ENCODE measurements around the gene CEP78. TPM values are rescaled to one million over a fixed set of nuclear protein-coding genes. Genes with fewer than 3 reads are reported as not detected.
A peak's percentile ranks its signal among the peaks of the same experiment; 100 is the strongest.
"Not testable (repeated sequence)": the region's sequence is repeated elsewhere in the genome, so short reads cannot be mapped to it uniquely, and the experiment has no call there.

The CEP78 gene
- total RNA-seq, 1 donor from 2014 or later: 3.9 TPM

DNA sequence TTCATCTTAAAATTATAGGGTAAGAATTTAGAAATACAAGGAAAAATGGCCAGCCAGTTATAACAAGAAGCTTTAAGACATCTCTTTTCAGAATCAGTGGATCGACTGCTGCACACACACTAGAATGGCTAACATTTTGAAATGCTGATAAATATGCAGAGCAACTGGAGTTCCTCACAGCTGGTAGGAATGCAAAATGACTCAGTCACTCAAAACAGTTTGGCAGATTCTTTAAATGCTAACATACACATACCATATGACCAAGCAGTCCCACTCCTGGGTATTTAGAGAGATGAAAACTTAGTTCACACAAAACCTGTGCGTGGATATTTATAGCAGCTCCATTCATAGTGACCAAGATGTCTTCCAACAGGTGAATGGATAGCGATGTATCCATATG lies 37.9 kb downstream of the CEP78 start:
- DNase-seq (ENCODE audit: missing footprints) (no peak), ATAC-seq (no peak)
- intact Hi-C loops (cut with DNase I): no loop called here

DNA sequence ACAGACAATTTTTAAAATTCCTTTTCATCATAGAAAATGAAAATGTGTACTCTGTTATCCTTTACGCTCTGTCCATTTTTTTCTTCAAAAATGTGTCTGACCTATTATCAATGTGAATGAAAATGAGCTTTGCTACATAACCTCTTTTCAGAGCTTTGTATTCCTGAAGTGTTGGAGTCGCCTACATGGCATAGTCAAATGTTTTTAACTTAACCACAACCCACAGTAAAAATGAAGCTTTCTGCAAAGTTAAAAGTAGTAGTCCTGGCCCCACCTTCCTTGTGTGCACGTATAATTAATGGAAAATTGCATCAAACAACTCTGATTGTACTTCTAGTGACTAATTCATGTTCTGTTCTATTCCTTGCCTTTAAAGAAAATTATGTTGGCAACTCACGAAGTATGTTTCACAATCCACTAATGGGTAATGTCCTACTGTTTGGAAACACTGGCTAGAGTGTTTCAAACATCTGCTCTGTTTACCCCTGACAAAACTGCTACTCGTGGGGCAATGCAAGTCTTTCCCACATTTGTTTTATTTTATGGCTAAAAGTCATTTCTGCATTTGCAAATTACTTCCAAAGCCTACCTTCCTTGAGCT lies 42.4 kb downstream of the CEP78 start:
- DNase-seq (ENCODE audit: missing footprints) (no peak), ATAC-seq (peak; percentile 76)
- intact Hi-C loops (cut with DNase I): no loop called here

DNA sequence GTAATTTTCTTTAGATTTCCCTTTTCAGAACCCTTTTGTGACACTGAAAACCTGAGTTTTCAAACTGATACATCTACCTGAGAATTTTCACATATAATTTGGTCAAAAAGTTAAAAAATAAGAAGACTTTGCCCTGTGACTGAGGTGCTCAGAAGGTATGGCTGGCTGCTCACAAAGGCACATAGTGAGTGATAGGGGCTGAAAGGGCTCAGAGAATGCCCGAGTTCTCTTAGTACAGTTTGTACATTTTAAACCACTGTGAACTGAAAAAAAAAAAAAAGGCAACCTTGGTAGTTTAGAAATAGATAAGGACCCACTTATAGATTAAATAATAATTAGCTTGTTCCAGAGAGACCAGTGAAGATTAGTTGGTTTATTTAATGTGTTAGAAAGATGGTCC lies 42.9 kb downstream of the CEP78 start:
- DNase-seq (ENCODE audit: missing footprints) (no peak), ATAC-seq (no peak)
- intact Hi-C loops (cut with DNase I): no loop called here

DNA sequence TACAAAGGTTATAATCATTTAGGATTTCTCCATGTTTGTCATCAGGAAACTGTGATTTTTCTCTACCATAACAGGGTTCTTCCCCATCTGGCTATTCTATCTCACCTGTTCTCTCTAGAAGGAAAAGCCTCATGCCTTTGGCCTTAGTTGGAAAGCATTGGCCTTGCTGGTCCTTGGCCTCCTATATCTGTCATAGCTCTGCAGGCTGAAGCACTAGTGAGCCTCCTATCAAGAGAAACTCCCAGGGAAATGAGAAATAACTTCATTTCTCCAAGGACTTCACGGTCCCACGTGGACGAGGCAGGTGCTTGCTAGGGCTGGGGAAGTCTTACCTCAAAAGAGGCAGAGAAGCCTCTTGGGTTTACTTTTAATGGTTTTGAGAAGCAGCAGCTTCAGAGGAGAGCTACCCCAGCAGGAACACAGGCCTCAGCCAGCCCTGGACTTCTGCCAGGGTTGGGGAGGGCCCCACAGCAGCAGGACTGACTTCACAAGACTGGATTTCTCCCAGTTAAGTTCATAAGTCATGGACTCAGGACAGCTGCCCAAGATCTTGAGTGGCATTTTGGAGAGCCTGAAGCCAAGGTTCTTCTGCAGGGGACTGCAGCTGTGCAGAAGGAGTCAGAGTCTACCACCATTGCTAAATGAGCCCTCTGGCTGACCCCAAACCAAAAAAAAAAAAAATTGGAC lies 45.2 kb downstream of the CEP78 start:
- DNase-seq (ENCODE audit: missing footprints): peak; percentile 86
- intact Hi-C loops (cut with DNase I): no loop called here
- ATAC-seq: peak; percentile 96

DNA sequence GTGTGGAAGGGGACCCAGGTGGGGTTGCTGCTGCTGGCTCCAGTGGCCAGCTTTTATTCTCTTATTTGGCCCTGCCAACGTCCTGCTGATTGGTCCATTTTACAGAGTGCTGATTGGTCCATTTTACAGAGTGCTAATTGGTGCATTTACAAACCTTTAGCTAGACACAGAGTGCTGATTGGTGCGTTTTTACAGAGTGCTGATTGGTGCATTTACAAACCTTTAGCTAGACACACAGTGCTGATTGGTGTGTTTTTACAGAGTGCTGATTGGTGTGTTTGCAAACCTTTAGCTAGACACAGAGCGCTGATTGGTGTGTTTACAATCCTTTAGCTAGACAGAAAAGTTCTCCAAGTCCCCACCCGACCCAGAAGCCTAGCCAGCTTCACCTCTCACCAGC lies 48.3 kb downstream of the CEP78 start:
- DNase-seq (ENCODE audit: missing footprints); intact Hi-C loops (cut with DNase I); ATAC-seq: not testable (repeated sequence)

DNA sequence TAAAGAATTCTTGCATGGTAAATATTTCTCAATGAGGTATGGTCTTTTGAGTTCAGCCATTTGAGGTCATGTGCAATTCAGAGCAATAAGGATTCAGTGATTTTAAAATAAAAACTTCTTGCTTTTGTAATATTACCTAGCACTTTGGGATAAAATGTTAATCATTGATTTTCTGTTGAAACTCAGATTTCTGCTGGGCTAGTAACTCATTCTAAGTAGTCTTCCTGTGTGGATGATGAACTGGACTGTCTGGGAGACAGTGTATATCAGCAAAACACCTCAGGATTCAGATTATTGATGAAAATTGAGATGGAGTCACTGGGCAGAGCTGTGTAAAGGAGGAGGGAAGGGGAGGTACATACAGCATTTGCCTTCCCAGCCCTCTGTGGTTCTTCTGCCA lies 50.2 kb downstream of the CEP78 start:
- ATAC-seq: no peak
- no peak for DNase-seq (ENCODE audit: missing footprints)

DNA sequence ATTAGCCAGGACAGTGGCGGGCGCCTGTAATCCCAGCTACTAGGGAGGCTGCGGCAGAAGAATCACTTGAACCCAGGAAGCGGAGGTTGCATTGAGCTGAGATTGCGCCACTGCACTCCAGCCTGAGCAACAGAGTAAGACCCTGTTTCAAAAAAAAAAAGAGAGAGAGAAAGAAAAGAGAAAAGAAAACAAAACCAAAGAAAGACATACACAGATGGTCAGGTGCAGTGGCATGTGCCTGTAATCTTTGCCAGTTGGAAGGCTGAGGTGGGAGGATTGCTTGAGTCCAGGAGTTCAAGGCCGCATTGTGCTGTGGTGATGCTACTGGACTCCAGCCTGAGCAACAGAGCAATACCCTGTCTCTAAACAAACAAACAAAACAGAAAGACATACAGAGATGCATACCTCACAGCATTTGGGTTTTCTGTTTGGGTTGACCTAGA lies 51.1 kb downstream of the CEP78 start:
- no peak for DNase-seq (ENCODE audit: missing footprints)
- intact Hi-C loops (cut with DNase I): no loop called here
- no peak for ATAC-seq

More for the DNA sequence above, 50.2 kb downstream of the CEP78 start:
- intact Hi-C loops (cut with DNase I): no loop called here

DNA sequence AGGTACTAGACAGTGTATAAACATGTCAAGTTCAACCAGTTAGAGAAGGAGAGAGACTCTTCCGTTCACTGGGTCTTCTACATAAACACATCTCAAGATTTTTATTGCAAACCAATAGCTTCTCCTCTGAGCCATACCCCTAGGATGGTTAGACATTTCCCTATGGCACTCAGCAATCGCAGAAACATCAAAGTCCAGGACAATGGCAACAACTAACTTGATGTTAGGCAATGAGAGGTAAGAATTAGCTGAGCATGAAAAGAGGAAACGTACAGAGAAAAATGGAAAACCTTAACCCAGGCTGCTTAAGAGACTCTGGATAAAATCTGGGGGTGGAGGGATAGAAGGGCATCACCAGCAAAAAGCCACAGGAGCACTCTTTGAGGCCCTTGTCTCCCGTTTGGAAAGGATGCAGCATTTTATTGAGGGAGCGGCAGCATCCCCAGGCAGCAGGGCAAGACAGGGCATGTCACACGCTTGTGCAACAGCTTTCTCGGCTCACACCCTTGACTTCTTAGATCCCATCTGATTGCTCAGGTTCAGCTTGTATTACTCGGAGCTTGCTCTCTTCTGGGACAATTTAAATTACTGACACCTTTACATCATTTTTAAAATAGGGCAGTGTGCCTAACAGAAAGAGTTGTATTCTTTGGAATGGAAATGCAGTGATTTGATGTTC lies 52.5 kb downstream of the CEP78 start:
- ATAC-seq: no peak
- intact Hi-C loops (cut with DNase I): no loop called here
- no peak for DNase-seq (ENCODE audit: missing footprints)

DNA sequence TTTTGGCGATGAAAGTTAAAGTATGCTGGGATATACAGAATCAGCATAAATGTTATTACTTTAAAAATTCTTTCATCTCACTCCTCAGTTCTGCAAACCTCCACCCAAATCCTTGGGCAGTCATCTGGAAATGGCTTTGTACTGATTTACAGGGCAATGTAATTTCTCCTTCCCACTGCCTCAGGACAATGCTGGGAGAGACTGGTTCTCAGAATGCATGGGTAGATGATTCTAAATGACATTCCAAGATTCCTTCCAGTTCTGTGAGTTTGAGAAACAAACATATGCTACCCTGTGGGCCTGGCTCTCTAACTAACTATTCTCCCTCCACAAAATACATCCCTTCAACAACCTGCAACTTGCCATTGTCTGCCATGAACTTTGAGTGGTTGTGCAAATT lies 53.6 kb downstream of the CEP78 start:
- intact Hi-C loops (cut with DNase I): no loop called here
- no peak for DNase-seq (ENCODE audit: missing footprints)

DNA sequence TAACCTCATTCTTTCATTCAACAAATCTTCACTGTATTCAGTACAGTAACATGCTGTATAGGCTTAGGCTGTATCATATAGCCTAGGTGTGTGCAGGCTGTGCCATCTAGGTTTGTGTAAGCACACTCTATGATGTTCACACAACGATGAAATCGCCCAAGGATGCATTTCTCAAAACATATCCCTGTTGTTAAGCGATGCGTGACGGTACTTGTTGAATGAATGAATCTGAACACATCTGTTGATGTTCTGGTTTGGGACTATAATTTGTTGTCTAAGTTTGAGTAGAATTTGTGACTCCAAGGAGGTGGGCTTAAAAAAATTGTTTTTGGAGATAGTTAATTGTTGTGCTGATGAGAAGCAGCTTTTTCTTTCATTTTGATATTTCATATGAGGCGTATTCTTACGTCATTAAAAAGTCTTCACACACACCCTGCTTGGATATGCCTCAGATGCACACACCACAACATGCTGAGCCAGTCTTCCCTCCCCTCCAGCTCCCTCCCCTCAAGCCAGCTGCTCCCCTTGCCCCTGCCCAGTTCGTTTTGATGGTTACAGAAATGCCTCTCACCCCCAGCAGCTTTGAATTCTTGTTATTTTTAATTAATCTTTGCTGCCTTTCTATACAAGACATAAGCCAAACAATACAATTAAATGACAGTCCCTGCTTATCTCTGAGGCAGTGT lies 55.5 kb downstream of the CEP78 start:
- DNase-seq (ENCODE audit: missing footprints): no peak
- ATAC-seq: no peak
- intact Hi-C loops (cut with DNase I): no loop called here

More for the DNA sequence above, 53.6 kb downstream of the CEP78 start:
- no peak for ATAC-seq

DNA sequence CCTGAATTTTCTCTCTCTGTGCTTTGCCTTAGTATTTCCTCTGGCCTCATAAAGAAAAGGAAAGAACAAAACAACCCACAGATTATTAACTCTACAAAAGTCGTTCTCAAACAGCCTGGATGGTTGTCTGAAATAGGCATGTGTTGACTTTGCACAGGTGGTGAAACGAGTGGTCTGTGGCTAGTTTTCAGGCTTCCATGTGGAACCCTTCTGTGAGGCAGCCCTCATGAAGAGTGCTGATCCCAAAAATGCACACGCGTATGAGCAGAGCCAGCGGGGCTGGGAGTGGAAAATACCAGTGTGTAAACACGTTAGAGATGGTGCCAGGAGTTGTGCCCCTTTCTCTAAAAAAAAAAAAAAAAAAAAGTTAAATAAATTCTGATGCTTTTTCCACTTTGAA lies 56.2 kb downstream of the CEP78 start:
- no peak for DNase-seq (ENCODE audit: missing footprints)
- intact Hi-C loops (cut with DNase I): no loop called here
- no peak for ATAC-seq

DNA sequence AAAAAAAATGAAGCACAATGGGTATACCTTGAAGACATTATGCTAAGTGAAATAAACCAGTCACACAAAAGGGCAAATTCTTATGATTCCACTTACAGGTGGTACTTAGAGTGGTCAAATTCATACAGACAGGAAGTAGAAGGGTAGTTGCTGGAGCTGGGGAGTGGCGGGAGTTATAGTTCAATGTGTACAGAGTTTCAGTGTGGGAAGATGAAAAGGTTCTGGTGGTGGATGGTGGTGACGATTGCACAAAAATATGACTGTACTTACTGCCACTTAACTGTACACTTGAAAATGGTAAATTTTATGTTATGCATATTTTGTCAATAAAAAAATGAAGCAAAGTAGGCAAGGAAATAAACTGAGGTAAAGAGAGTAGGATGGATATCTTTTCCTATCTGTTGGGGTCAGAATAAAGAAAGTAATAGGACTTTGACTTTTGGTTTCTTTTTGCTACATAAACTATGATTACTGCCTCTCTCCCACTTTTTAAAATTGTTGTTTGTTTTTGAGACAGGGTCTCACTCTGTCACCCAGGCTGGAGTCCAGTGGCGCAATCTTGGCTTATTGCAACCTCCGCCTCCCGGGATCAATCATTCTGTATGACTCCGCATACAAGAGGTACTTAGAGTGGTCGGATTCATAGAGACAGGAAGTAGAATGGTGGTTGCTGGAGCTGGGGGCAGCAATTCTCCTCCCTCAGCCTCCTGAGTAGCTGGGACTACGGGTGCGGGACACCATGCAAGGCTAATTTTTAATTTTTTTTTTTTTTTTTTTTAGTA lies 57.0 kb downstream of the CEP78 start:
- intact Hi-C loops (cut with DNase I): no loop called here

DNA sequence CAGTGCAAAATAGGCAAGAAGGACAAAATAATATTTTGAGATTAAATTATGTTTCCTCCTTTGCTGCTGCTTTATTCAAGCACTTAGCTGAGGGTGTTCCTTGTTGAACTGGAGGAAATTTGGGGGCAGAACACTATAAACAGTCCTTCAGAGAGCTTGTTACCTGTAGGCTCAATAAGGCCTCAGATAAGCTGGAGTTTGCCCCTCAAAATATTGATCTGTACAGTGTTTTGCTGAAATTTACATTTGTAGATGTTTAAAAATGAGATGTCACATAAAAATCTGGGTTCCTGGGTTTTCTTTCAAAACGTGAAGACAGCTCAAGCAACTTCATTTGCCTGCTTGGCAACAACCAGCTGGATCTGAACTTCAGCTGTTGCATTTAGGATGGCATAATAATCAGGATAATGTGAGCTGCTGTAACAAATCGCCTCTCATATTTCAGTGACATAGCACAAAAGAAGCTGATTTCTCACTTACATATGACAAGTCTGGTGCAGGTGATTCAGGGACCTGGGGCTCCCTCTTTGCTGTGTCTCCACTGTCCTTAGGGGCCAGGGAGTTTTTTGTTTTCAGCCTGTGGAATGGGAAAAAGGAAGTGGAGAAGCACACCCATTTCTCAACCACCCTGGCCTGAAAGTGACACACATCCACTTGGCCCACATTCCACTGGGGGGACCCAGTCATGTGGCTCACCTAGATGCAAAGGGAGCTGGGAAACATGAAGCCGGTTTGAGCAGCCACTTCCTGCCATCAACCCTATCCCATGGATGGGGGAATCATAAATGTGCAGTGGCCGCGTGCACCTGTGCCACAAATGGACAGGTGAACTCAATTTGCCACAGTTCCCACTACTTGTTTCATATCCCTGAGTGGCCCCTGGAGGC lies 58.7 kb downstream of the CEP78 start:
- DNase-seq (ENCODE audit: missing footprints): no peak
- ATAC-seq: no peak
- intact Hi-C loops (cut with DNase I): no loop called here

More for the DNA sequence above, 57.0 kb downstream of the CEP78 start:
- ATAC-seq: no peak
- DNase-seq (ENCODE audit: missing footprints): no peak

DNA sequence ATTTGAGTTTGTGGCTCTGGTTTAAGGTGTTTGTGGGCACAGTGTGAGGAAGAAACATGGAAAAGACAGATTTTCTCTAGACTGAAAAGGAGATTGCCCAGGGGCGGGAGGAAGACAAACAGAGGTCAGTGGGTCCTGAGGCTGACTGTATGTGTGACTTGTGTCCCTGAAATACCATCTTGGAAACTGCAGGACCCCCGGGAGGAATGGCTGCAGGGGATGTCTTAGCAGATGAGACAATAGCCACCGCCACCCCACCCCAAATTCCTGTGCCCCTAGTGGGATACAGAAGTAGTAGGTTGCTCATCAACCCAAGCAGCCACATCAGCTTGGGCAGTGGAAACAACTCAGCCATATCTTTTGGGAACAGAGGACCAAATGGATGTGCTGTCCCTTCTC lies 59.3 kb downstream of the CEP78 start:
- ATAC-seq (no peak), DNase-seq (ENCODE audit: missing footprints) (no peak)
- intact Hi-C loops (cut with DNase I): no loop called here

DNA sequence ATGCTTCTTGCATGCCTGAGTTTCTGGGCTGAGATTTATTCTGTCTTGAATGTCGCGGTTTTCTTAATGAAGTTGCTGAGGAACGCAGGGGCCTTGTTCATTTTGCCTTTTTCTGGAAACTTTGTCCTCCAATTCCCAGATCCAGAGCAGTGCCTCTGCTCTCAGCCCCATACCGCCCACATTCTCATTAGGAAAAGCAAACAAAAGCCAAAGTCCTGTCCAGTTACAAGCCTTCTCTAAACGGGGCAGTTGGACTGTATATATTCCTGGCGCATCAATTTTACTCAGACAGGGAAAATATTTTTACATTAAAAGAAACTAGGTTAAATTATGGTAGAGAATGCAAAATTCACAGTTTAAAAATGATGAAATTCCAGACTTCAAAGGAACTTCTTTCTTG lies 59.9 kb downstream of the CEP78 start:
- intact Hi-C loops (cut with DNase I): no loop called here

DNA sequence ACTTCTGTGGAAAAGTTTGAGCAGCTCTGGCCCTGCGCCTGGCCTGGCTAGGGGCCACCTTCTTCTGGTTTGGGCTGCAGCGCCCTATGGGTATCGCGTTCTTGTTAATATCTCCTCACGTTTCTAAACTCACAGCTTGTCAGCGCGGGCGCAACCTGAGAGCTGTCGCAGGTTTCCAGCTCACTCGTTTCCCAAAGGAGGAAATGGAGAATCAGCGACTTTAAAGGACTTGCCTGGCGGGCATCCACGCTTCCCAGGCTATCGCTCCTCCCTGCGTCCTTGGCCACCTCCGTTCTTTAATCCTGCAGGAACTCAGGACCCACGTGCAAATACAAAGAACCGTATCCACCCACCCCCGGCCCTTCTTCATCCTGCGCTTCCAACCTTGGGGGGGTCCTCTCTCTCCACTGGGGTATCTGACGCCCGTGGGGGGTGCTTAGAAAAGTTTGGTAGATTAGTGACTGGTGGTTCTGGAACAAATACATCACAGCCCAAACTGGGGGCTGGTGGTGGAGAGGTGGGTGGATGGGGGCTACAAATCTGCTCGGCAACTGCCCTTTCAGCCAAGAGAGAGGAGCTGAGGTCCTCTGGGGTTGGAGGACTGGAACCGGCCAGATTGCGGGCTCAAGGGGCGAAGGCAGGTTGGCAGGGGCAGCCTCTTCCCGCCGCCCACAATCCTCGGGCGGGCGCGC lies 60.5 kb downstream of the CEP78 start:
- ATAC-seq (peak; percentile 37), DNase-seq (ENCODE audit: missing footprints) (peak; percentile 71)
- intact Hi-C loops (cut with DNase I): no loop called here

More for the DNA sequence above, 59.9 kb downstream of the CEP78 start:
- ATAC-seq (no peak), DNase-seq (ENCODE audit: missing footprints) (no peak)

DNA sequence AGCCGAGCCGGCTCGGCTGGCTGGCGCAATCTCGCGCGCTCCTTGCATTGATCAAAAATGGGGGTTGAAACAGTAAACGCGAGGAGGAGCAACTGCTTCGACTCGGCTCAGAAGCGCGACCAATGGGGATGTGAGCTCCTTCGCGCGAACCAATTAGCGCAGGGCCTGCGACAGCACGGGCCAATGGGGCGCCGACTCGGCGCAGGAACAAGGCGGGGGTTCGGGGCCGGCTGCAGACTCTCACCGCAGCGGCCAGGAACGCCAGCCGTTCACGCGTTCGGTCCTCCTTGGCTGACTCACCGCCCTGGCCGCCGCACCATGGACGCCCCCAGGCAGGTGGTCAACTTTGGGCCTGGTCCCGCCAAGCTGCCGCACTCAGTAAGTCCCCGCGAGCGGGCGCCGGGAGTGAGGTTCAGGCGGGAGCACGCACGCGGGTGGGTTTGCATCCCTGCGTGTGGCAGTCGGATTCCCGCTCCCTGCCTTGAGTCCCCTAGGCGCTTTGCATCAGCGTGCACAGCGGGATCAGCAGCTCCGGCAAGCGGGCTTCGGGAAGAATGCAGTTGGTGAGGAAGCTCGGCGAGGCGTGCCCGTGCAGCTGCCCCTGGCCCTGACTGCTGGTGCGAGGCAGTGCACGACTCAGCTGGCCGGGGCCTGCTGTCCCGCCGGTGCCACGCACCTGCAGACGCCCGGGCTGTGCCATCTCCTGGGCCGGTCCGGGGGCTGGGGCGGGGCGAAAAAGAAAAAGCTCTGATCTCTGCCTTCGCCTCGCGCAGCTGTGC lies 61.2 kb downstream of the CEP78 start, which contains the start of gene PSAT1:
Gene PSAT1, plus strand, starts transcription at position 233 of the 779 bp plus-strand sequence. Its CDS starts 86 bp downstream, at position 319.
- ATAC-seq: peak; percentile 97
- intact Hi-C loops (cut with DNase I): no loop called here

More for the DNA sequence above, 61.2 kb downstream of the CEP78 start, which contains the start of gene PSAT1:
- peak; percentile 90 for DNase-seq (ENCODE audit: missing footprints)
